ENCODE results near the gene CASK.
"Not testable (repeated sequence)": the region's sequence is repeated elsewhere in the genome, so short reads cannot be mapped to it uniquely, and the experiment has no call there.

The CASK gene

GRCh38 chrX:41655631-41656030 lies 267.7 kb downstream of the CASK start:
- H3K4me1 ChIP-seq (ENCODE audit: control insufficient read depth, insufficient read depth, low read length) = peaks cover 7% of the 10 kb centered on the region
- peaks cover 4% of the 10 kb centered on the region for H3K36me3 ChIP-seq (ENCODE audit: insufficient read depth, low read length)
- no peak overlapping the region for H3K4me2 ChIP-seq (ENCODE audit: low read length)
- no peaks in the 10 kb centered on the region for H3K27me3 ChIP-seq (ENCODE audit: control insufficient read depth, insufficient read depth, low read length)
- no peaks in the 10 kb centered on the region for H3K9me3 ChIP-seq (replicated peaks; ENCODE audit: low read length)
- H3K9ac ChIP-seq (ENCODE audit: low read depth, low read length) = no peak overlapping the region
- no peak overlapping the region for H3K4me3 ChIP-seq (ENCODE audit: low read length)

DNA sequence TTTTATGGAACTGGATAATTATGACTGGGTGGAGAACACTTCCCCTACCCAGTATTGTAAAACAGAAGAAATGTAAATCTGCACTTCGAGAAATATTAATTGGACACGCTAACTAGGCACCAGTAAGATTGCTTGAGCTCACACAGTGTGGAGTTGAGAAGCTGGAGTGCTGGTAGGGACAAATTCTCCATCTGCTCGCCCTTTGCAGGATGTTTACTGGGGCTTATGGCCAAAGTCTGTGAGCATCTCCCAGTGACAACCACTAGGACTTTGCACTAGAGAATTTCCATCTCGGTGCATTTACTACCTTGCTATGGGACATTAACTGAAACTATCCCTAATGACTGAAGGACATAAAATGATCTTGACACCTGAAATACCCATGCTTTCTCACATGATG lies 268.3 kb downstream of the CASK start:
- Histone ChIP-seq H3K4me2 (ENCODE audit: low read length) (no peak overlapping the region), H3K4me3 (ENCODE audit: low read length) (no peak overlapping the region), H3K9me3 (replicated peaks; ENCODE audit: low read length) (no peaks in the 10 kb centered on the region), H3K4me1 (ENCODE audit: control insufficient read depth, insufficient read depth, low read length) (peaks cover 7% of the 10 kb centered on the region), H3K9ac (ENCODE audit: low read depth, low read length) (no peak overlapping the region), H3K36me3 (ENCODE audit: insufficient read depth, low read length) (peaks cover 3% of the 10 kb centered on the region), H3K27me3 (ENCODE audit: control insufficient read depth, insufficient read depth, low read length) (no peaks in the 10 kb centered on the region)

GRCh38 chrX:41653125-41653524 lies 270.2 kb downstream of the CASK start:
- Histone ChIP-seq H3K4me2 (ENCODE audit: low read length) (no peak overlapping the region), H3K36me3 (ENCODE audit: insufficient read depth, low read length) (no peaks in the 10 kb centered on the region), H3K27me3 (ENCODE audit: control insufficient read depth, insufficient read depth, low read length) (no peaks in the 10 kb centered on the region), H3K9ac (ENCODE audit: low read depth, low read length) (no peak overlapping the region), H3K4me1 (ENCODE audit: control insufficient read depth, insufficient read depth, low read length) (peaks cover 7% of the 10 kb centered on the region), H3K4me3 (ENCODE audit: low read length) (no peak overlapping the region), H3K9me3 (replicated peaks; ENCODE audit: low read length) (no peaks in the 10 kb centered on the region)

DNA sequence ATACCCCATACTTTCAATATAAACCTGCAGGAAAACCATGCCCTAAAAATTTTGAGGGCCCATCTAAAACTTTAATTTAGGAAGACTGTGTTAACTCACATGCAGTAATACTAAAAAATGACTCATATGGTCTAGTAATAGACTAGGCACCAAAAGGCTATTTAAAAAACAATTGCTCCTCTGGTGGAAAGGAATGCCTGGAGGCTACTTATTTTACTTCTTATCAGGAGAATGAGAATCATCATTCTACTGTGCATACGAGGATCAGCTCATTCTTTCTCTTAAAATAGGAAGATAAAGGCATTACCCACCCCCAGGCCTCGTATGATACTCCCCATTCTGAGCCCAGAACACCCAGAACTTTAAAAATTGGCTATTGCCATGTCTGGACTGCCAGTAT lies 277.2 kb downstream of the CASK start:
- not testable (repeated sequence) for H3K27me3 ChIP-seq (ENCODE audit: control insufficient read depth, insufficient read depth, low read length); H3K4me2 ChIP-seq (ENCODE audit: low read length); H3K4me1 ChIP-seq (ENCODE audit: control insufficient read depth, insufficient read depth, low read length); H3K4me3 ChIP-seq (ENCODE audit: low read length); H3K9ac ChIP-seq (ENCODE audit: low read depth, low read length); H3K36me3 ChIP-seq (ENCODE audit: insufficient read depth, low read length); H3K9me3 ChIP-seq (replicated peaks; ENCODE audit: low read length)

DNA sequence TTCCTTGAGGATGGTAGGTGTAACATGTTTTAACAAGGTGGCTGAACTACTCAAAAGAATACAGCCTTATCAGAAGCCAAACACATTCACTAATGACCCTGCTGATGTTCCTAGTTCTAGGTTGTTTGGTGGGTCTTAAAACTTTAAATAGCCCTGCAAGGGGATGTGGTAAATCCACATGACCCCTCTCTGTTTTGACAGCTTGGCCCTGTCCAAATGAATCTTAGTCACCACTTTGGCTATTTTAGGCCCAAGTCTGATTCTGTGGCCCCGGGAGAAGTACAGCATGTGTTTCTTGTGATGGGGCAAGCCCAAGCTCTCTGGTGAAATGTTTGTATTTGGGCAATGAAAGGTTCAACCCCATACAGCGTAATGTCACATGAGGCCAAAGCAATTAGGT lies 289.1 kb downstream of the CASK start:
- no peak overlapping the region for H3K9ac ChIP-seq (ENCODE audit: low read depth, low read length)
- H3K4me1 ChIP-seq (ENCODE audit: control insufficient read depth, insufficient read depth, low read length) = peaks cover 6% of the 10 kb centered on the region
- no peak overlapping the region for H3K4me3 ChIP-seq (ENCODE audit: low read length)
- H3K4me2 ChIP-seq (ENCODE audit: low read length) = no peak overlapping the region
- no peaks in the 10 kb centered on the region for H3K27me3 ChIP-seq (ENCODE audit: control insufficient read depth, insufficient read depth, low read length)
- no peaks in the 10 kb centered on the region for H3K36me3 ChIP-seq (ENCODE audit: insufficient read depth, low read length)
- H3K9me3 ChIP-seq (replicated peaks; ENCODE audit: low read length) = no peaks in the 10 kb centered on the region

DNA sequence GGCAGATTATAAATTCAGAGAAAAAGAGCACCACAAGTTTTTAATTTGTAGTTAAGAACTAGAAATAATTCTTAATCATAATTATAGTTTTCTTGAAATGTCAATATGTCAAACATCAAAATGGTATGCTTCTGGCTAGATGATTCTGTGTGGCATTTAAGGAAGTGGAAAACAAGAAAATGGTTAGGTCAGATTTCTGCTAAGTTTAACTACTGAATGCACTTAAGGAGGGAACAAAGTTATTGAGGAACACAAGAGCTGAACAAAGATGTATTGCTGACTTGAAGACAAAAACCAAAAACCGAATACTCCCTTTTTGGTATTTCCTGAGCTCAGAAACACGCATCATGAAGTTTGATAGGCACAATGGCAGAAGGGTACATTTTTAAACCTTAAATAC lies 293.3 kb downstream of the CASK start:
- H3K36me3 ChIP-seq (ENCODE audit: insufficient read depth, low read length) = peaks cover 4% of the 10 kb centered on the region
- no peaks in the 10 kb centered on the region for H3K9me3 ChIP-seq (replicated peaks; ENCODE audit: low read length)
- no peak overlapping the region for H3K4me2 ChIP-seq (ENCODE audit: low read length)
- H3K4me1 ChIP-seq (ENCODE audit: control insufficient read depth, insufficient read depth, low read length) = peaks cover 6% of the 10 kb centered on the region
- no peak overlapping the region for H3K9ac ChIP-seq (ENCODE audit: low read depth, low read length)
- no peaks in the 10 kb centered on the region for H3K27me3 ChIP-seq (ENCODE audit: control insufficient read depth, insufficient read depth, low read length)
- H3K4me3 ChIP-seq (ENCODE audit: low read length) = no peak overlapping the region

DNA sequence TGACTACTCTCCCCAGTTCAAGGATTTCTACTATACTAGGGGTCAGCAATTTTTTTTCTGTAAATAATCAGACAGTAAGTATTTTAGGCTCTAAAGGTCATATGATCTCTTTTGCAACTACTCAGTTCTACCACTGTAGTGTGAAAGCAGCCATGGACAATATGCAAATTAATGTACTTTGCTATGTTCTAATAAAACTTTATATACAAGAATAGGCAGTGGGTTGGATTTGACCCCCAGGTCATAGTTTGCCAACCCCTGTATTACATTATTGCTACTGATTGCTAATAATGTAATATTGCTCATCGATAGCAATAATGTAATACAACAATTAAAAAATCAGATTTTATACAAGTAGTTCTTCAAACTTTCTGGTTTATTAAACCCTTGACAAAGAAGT lies 293.8 kb downstream of the CASK start:
- Histone ChIP-seq H3K9ac (ENCODE audit: low read depth, low read length) (no peak overlapping the region), H3K27me3 (ENCODE audit: control insufficient read depth, insufficient read depth, low read length) (no peaks in the 10 kb centered on the region), H3K4me1 (ENCODE audit: control insufficient read depth, insufficient read depth, low read length) (peaks cover 6% of the 10 kb centered on the region), H3K36me3 (ENCODE audit: insufficient read depth, low read length) (peaks cover 4% of the 10 kb centered on the region), H3K4me3 (ENCODE audit: low read length) (no peak overlapping the region), H3K9me3 (replicated peaks; ENCODE audit: low read length) (no peaks in the 10 kb centered on the region), H3K4me2 (ENCODE audit: low read length) (no peak overlapping the region)

DNA sequence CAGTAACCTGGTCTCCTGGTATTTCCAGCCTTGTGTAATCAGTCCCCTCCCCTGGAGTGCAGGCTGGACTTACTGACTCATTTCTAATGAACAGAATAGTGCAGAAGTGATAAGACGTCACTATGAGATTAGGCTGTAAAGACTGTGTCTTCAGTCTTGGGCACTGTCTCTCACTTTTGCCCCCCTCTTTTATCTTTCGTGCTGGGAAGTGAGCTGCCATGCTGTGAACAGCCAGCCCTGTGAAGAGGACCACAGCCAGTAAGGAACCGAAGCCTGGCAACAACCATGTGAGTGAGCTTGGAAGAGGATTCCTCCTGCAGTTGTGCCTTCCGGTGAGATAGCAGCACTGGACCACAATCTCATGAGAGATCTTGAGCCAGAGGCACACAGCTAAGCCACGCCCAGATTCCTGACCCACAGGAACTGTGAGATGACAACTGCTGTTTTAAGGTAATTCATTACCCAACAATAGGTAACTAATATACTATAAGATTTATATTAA lies 302.1 kb downstream of the CASK start:
- no peak overlapping the region for H3K4me2 ChIP-seq (ENCODE audit: low read length)
- H3K9ac ChIP-seq (ENCODE audit: low read depth, low read length) = no peak overlapping the region
- H3K36me3 ChIP-seq (ENCODE audit: insufficient read depth, low read length) = peaks cover 3% of the 10 kb centered on the region
- H3K4me1 ChIP-seq (ENCODE audit: control insufficient read depth, insufficient read depth, low read length) = no peaks in the 10 kb centered on the region
- no peaks in the 10 kb centered on the region for H3K9me3 ChIP-seq (replicated peaks; ENCODE audit: low read length)
- H3K4me3 ChIP-seq (ENCODE audit: low read length) = no peak overlapping the region
- H3K27me3 ChIP-seq (ENCODE audit: control insufficient read depth, insufficient read depth, low read length) = no peaks in the 10 kb centered on the region

GRCh38 chrX:41619221-41619620 lies 304.1 kb downstream of the CASK start:
- Histone ChIP-seq H3K4me3 (ENCODE audit: low read length) (no peak overlapping the region), H3K9ac (ENCODE audit: low read depth, low read length) (no peak overlapping the region), H3K36me3 (ENCODE audit: insufficient read depth, low read length) (no peaks in the 10 kb centered on the region), H3K27me3 (ENCODE audit: control insufficient read depth, insufficient read depth, low read length) (no peaks in the 10 kb centered on the region), H3K9me3 (replicated peaks; ENCODE audit: low read length) (no peaks in the 10 kb centered on the region), H3K4me2 (ENCODE audit: low read length) (no peak overlapping the region), H3K4me1 (ENCODE audit: control insufficient read depth, insufficient read depth, low read length) (no peaks in the 10 kb centered on the region)

GRCh38 chrX:41616935-41617334 lies 306.4 kb downstream of the CASK start:
- no peaks in the 10 kb centered on the region for H3K4me1 ChIP-seq (ENCODE audit: control insufficient read depth, insufficient read depth, low read length)
- no peak overlapping the region for H3K4me3 ChIP-seq (ENCODE audit: low read length)
- no peaks in the 10 kb centered on the region for H3K27me3 ChIP-seq (ENCODE audit: control insufficient read depth, insufficient read depth, low read length)
- no peaks in the 10 kb centered on the region for H3K9me3 ChIP-seq (replicated peaks; ENCODE audit: low read length)
- H3K36me3 ChIP-seq (ENCODE audit: insufficient read depth, low read length) = no peaks in the 10 kb centered on the region
- H3K9ac ChIP-seq (ENCODE audit: low read depth, low read length) = no peak overlapping the region
- H3K4me2 ChIP-seq (ENCODE audit: low read length) = no peak overlapping the region

GRCh38 chrX:41616255-41616654 lies 307.1 kb downstream of the CASK start:
- Histone ChIP-seq H3K4me3 (ENCODE audit: low read length) (no peak overlapping the region), H3K9me3 (replicated peaks; ENCODE audit: low read length) (no peaks in the 10 kb centered on the region), H3K4me2 (ENCODE audit: low read length) (no peak overlapping the region), H3K4me1 (ENCODE audit: control insufficient read depth, insufficient read depth, low read length) (no peaks in the 10 kb centered on the region), H3K9ac (ENCODE audit: low read depth, low read length) (no peak overlapping the region), H3K36me3 (ENCODE audit: insufficient read depth, low read length) (no peaks in the 10 kb centered on the region), H3K27me3 (ENCODE audit: control insufficient read depth, insufficient read depth, low read length) (no peaks in the 10 kb centered on the region)

GRCh38 chrX:41608244-41608643 lies 315.1 kb downstream of the CASK start:
- no peaks in the 10 kb centered on the region for H3K27me3 ChIP-seq (ENCODE audit: control insufficient read depth, insufficient read depth, low read length)
- H3K4me1 ChIP-seq (ENCODE audit: control insufficient read depth, insufficient read depth, low read length) = peaks cover 8% of the 10 kb centered on the region
- no peak overlapping the region for H3K9ac ChIP-seq (ENCODE audit: low read depth, low read length)
- no peaks in the 10 kb centered on the region for H3K36me3 ChIP-seq (ENCODE audit: insufficient read depth, low read length)
- no peak overlapping the region for H3K4me2 ChIP-seq (ENCODE audit: low read length)
- H3K9me3 ChIP-seq (replicated peaks; ENCODE audit: low read length) = no peaks in the 10 kb centered on the region
- no peak overlapping the region for H3K4me3 ChIP-seq (ENCODE audit: low read length)
